ENCODE data around the gene EXOC4.

EXOC4 gene

DNA sequence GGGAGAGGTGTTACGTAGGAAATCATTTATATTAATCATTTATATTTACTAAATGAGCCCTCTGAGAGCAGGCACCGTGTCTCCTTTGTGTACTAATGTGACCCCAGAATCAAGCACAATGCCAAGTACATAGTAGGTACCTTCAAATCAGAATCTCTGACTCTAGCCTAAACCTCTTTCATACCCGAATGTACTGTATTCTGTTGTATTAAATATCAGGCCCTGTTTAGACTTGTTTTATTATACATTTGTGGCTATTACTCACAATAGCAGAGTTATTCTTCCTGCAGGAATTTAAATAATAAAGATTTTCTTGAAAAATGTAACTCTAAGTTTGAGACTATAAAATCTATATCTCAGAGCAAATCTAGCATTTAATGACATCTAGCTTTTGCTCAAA, 297.3 kb downstream of the EXOC4 start:
- DNase-seq: no peak

DNA sequence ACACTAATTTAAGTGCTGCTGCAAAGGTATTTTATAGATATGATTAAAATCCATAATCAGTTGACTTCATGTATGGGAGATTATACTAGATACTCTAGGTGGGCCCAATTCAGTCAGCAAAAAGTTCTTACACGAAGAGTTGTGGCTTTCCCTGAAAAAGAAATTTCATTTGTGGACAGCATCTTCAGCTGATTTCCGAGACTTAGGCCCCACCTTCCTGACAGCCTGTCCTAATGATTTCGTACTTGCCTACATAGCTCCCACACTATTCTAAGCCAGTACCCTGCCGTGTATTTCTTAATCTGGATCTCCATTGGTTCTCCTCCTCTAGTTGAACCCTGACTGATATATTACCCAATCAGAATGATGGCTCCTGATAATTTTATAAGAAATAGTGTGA, 297.9 kb downstream of the EXOC4 start:
- DNase-seq: no peak

DNA sequence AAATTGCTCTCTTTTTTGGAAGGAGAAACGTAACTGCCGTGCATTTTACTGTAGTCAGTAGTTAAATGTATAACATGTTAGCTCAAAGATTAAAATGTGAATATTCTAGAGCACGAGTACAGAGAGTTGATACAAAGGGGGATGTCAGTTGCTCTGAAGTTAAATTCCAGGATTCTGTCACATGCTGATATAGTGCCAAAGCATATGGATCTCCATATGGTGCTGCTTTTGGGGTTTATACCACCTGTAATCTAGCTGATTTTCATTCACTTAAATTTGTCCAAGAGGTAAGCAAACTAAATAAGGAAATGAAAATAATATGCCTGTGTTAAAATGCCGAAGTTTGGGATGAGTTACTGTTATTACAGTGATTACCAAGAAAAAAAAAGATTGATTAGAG, 298.6 kb downstream of the EXOC4 start:
- DNase-seq: no peak

DNA sequence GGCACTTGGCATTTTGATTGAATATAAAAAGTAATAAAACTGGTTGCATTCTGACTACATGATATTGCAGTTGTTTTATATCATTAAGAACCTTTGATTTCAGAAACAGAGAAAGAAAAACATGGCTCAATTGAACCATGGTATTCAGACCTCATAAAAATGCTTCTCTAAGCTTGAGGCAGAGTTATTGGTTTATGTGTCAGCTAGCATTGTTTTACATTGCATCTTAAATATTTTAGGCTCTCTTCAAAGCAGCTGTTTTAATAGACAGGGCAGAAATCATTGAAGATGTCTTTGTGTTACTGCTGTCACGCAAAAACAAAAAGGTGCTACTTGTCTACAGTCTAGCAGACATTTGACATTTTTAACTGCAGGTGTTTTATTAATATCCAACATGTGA, 299.2 kb downstream of the EXOC4 start:
- DNase-seq: no peak

DNA sequence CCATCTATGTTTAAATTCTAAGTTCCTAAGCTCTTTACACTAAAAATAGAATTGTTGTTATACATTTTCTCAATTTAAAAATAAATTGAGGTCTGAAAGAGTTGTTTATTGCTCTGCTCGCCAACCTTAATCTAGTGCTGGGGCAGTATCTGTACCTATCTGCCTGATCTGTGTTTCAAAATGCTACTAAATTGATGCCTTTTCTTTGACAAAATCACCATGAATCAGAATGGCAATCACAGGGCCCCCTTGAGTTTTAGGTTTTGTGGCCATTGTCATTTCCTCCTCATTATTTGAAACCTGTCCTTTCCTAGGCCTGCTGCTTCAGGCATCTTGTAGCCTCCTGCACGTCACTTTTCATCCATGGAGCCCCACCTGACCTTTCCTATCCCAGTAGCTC, 301.5 kb downstream of the EXOC4 start:
- no peak for DNase-seq

DNA sequence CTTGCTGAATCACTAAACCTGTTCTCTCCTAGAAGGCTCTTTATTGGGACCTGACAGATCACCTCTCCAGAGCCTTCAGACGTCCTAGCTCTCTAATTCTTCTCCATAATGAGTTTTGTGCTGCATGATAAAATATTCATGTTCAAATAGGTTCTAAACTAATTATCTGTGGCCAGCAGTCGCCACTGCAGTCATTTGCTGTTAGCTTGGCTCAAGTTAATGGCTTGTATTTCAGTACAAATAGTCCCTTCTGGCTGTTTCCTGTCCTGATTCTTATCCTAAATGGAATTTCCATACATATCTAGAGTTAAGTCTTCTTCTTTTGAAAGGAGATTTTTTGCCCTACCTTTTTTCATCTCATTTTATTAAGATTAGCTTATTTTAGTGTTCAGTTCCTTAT, 303.2 kb downstream of the EXOC4 start:
- no peak for DNase-seq

DNA sequence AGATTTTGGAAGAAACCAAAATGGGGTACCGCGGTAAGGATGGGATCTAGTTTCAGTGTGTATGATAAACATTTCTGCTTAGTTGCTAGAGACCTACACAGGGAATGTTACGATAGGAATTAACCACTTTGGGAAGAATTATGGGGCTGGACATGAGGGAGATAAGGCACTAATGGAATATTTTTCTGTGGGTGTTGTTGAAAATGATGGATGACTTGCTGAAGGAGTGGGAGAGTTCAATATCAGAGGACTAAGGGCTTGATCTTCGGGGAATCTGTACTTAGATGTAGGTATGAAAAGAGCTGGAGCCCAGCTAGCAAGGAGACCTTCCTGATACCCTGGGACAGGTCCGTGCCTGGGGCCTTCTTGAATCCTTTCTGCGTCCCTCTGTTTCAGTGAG, 303.7 kb downstream of the EXOC4 start:
- no peak for DNase-seq

DNA sequence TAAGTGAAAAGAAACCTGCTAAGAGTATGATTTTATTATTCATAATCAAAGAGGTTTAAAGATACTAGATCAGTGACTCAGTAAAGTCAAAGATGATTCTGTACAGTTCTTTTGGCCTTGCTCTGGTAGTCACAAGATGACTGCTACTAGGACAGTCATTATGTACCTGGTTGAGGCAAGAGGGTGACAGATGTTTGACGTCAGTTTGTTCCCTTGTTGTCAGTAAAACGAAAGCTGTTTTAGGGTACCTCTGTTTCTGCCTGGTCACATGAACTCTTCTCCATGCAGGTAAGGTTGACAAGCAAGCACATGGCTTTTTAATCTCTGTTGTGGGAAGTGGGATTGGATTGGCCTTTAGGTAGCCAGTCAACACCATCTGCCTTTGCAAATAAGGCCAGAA, 308.0 kb downstream of the EXOC4 start:
- no peak for DNase-seq

DNA sequence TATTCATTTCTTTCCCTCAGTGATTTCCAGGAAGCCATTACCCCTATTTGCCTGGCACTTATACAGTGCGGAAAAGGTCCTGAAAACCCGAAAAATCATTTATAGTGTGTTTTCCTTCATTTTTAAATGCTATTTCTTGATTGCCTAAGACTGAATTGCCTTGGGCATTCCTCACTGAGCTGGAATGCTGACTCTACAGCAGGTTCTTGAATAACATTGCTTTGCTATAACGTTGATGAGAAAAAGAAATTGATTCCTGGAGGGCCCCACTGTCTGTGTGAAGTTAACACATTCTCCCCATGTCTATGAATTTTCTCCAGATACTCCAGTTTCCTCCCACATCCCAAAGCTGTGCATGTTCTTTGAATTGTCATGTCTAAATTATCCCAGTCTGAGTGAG, 308.5 kb downstream of the EXOC4 start:
- DNase-seq: no peak

DNA sequence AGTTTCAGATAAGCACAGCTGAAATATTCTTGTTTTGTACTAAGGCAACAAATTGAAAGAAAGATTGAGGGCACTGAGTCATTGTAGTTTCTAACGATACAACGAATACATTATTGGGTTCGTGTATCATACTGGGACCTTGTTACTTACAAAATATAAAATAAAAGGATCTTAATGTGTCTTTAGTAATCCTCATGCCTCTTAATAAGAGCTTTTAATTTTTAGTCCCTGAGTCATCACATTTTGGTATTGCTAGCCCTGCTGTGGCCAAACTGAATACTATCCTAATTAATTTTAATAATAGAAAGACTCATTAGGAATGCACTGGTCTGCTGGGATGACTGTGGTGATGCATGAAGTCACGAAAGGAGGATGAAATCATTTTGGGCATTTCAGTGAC, 309.7 kb downstream of the EXOC4 start:
- no peak for DNase-seq

DNA sequence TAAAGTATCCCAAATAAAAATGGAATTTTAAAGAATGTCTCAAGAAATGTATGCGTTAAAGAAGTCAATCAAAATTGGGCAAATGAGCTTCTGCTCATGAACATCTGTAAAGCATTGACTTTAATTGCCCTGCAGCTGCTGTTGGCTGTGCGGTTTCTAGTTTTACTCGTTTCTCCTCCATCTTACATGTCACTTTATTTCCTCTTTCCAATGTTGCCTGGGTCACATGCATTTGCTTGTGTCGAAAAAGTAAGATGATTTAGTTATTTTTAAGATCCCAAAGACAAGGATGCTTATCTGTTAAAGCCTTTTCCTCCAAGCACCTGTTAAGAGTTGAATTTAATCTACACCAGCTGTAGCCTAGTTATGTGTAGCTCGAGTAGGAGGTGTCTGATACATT, 310.4 kb downstream of the EXOC4 start:
- DNase-seq: no peak

DNA sequence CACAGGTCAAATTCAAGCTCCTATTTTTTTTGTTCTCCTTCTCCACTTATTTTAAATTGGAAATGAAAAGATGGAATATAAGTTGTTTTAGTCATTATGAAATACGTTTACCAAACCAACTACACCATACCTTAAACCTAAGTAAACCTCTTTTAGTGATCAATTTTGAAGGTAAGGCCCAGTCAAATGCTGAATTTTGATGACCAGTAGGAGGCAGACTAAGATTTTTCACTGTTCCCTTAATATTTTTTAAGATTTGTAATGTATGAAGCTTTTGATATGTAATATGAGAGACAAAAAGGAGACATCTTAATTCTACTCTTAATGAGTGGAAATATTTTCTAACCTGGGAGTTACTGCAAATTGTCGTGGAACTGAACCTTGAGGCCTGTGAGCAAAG, 311.6 kb downstream of the EXOC4 start:
- no peak for DNase-seq

DNA sequence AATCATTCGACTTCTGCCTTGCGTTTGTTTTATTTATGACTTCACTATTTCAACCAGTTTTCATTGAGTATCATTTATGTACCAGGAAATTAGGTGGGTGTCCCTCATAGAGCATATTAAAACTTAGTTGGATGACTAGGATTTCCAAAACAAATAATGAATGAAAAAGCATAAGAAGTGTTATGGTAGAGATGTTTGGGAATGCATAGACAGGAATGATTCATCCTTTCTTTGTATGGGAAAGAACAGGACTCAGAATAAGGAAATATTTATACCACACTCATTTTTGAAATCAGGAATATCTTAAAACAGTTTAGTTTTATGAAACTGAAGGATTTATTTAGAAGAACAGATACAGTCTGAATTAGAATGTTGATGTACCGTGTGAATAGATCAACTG, 315.7 kb downstream of the EXOC4 start:
- no peak for DNase-seq

DNA sequence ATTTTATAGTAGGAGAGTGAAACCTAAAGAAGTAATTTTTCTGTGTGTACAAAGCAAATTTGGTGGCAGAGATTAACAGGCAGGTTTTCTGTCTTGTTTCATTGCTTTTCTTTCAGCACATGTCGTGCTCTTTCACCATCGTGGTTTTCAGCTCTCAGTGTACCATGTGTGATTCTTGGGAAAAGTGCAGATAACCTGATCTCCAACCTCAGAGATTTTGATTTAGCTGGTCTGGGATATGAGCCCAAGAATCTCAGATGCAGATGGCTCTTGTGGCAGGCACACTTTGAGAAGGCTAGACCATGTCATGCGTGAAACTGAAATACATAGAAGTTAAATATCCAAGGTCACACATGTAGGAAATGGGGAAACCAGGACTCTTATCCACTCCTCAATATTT, 317.4 kb downstream of the EXOC4 start:
- DNase-seq: no peak

DNA sequence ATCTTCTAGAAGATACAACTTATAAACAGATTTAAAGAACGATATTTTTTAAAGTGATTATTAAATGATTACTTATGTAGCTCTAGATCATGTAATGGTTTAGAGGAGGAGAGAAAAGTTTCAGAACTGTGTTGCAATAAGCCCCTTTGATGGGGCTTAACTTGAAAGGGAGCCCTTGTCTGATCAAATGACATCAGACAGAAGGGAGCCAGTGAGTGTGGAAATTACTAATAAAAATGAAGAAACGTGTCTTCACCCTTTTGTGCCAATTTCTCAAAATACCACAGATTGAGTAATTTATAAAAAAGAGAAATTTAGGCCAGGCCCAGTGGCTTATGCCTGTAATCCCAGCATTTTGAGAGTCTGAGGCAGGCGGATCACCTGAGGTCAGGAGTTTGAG, 318.2 kb downstream of the EXOC4 start:
- DNase-seq: no peak

DNA sequence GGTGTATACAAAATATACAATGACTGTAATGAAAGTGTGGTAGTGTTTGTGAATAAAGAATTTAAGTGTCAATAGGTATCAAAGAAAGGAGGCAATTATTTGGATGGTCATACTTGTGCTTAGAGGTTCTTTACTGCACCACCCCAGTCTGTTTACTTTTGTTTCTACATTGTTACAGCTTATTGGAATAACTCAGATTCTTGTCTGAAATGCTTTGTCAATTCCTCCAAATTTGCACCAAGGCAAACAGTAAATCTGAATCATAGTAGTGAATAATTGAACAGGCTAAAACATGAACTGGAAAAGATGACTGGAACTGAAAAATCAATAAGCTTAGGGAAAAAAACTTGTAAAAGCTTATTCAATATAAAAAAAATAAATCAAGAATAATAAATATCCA, 319.2 kb downstream of the EXOC4 start:
- no peak for DNase-seq

DNA sequence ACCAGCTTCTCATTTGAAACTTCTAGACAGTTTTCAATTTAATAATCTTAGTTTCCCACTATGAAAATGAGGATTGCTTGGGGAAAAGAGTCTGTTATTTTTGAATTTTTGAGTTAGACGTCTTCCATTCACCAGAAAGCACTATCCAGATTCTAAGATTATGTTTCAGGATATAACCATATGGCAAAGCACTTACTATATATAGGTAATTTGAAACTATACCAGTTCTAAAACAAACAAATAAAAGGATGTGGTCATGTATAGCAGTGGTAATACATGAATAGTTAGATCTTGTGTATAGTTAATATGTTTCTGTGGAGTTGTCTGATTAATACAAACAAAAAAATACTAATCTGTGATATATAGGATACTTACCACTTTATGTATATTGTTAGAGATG, 320.0 kb downstream of the EXOC4 start:
- DNase-seq: no peak

DNA sequence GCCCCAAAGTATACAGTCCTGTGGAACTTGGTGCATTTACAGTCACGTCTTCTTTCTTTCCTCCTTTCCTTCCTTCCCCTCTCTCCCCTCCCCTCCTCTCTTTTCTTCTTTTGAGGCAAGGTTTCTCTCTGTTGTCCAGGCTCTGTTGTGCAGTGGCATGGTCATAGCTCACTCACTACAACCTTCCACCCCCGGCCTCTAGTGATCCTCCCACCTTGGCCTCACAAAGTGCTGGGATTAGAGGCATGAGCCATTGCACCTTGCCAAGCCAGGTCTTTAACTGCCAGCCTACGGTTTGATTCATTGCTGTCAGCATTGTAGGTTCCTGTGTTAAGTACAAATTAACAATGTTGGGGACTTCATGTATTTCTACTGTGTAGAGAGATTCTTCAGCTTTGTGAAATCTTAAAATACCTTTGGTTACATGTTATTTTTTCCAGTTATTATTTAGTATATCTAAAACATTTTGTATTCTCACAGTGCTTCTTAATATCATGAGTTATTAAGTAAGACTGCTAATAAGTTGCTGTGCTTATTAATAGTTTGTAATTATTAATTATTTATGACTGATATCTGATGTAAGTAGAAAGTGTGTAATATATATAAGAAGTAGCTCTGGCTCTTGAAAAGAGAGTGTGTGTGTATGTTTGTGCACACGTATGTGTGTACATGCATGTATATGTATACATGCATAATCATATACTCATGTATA, 320.8 kb downstream of the EXOC4 start:
- no peak for DNase-seq

DNA sequence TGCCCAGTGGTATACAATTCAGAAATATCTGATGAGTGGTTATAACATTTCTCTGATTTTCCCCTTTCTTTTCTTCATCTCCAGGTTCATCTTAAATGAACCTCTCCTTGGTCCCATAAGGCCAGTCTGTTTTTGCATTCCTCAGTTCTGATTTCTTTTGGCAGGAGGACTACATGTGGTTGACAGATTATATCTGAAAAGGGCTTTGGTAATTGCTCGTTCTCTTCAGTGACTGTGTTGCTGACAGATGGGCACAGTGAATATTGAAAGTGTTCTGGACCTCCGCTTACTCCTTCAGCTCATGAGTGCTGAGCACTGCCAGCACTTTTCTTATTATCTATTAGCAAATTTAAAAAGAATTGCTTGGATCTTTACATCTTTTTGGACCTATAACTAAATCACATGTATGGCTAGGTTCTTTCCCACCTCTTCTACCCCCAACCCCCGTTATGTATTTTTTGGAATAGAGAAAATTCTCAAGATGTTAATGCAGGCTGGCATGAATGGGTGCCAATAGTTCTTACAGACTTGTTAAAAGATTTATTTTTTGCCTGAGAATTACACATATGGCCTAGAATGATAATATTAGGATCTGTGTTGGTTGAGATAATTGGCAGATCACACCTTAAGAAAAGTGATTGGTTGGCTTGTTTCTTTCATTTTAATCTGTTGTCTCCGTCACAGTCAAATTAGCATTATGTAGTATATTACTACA, 323.0 kb downstream of the EXOC4 start:
- no peak for DNase-seq

DNA sequence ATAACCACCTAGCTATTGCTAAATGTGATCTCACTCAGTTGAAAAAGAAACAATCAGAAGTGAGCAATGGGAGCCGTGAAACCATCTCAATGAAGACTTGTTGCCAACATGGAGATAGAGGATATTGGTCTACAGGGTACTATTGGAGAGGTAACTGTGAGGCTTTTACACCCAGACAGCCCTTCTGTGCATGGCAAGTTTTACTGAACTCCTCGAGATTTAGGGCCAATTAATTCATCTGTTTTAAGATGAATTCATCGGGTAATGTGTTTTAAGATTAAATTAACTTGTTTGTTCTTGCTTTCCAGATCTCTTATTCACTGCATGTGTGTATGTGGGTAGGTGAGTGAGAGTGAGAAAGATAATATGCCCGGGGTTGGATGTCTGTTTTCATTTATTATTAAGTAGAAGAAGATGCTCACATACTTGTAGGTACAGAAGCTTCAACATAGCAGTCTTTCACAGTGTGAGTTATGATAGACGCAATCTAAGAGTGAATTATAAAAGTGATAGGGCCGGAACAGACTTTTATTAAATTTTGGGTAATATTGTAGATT, 323.8 kb downstream of the EXOC4 start:
- no peak for DNase-seq

DNA sequence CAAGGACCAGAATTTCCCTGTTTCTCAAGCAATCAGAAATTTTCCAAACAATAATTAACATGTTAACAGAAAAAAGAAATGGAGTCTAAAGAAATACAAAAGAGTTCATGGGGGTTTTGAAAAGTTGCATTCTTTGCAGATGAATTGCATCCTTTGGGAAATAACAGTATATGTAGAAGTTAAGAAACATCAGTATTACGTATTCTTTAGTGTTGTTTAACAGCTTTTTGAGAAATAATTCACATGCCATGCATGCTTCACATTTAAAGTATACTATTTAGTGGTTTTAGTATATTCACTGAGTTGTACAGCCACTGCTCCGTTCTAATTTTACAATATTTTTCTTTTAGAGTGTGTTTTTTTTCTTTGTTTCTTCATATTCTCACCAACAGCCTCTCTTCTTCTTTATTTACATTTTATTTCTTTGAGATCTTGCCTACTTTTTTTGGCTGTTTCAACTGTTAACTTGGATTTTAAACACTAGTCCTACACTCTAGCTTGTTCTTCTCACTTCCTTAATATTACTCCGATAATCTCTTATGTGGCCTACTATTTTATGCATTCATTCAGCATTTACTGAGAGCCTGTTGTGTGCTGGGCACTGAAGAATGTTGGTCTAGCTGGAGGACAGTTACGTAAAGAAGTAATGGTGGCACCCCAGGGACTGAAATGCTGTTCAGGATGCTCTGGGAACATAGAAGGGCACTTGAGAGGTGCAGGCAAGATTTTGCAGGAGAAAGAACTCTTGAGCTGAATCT, 330.1 kb downstream of the EXOC4 start:
- DNase-seq: no peak

DNA sequence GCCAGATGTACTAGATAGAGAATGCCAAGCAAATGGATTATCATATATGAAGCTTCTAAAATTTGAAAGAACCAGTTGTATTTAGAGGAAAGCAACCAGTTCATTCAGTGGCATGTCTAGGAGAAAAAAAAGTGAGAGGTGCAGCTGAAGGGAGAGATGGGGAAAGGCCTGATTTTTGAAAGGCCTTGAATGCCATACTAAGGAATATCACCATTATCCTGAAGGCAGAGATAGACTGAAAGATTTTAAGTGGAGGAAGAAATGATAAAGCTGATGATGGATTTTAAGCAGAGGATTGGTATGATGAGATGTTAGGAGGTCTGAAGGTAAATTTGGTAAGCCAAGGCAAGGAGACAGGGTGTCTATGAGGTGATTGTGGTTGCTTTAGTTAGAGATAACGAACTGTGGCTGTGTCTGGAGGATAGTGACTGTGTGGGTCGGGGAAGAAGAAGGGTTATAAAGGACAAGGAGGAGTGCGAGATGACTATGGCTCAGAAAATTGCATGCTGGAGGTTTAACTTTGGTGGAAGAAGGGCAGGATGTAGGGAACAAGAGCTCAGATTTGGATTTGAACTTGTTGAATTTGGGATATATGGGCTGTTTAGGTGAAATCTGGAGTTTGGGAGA, 330.8 kb downstream of the EXOC4 start:
- DNase-seq: no peak

DNA sequence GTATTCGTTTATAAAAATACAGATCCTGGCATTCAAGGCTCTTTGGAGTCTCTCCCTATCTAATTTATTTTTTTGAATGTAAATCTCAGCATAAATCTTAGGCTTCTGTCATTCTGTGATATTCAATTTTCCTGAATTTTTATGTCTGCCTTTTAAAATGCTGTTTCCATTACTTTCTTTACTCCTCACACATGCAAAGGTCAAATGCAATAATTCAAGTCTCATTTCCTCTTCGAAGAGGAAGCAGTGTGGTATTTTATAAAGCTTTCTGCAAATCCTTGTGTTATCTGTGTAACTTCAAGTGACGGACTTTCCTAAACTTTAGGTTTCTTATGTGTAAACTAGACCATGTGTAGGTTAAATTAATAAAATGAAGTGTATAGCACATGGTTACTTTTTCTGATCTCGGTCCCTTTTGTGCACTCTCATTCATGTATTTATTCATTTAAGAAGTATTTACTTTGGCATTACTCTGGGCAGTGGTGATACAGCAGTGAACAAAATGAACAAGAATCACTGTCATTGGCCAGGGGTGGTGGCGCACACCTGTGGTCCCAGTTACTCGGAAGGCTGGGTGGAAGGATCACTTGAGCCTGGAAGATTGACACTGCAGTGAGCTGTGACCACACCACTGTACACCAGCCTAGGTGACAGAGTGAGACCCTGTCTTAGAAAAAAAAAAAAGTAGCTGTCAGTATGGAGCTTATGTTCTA, 332.2 kb downstream of the EXOC4 start:
- DNase-seq: no peak
